Measurements from ENCODE around the gene C16orf96. TPM values are rescaled to one million over a fixed set of nuclear protein-coding genes. Genes with fewer than 3 reads are reported as not detected.

The C16orf96 gene
- total RNA-seq, 4 donors from 2014 or later: 0.19 to 0.36 TPM; not detected in 2

DNA sequence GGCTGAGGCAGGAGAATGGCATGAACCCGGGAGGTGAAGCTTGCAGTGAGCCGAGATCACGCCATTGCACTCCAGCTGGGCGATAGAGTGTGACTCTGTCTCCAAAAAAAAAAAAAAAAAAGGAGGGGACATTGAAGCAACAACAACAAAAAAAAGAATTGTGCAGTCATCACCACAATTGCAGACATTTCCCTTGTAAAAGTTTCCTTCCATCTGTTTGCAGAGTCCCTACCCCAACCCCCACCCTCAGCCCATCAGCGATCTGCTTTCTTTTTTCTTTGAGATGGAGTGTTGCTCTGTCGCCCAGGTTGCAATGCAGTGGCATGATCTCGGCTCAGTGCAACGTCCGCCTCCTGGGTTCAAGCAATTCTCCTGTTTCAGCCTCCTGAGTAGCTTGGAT is 72.1 kb downstream of the C16orf96 start:
- ATAC-seq (ENCODE audit: low FRiP score): no peak
- DNase-seq (ENCODE audit: low spot score): no peak
- TF ChIP-seq, protein P1, sequence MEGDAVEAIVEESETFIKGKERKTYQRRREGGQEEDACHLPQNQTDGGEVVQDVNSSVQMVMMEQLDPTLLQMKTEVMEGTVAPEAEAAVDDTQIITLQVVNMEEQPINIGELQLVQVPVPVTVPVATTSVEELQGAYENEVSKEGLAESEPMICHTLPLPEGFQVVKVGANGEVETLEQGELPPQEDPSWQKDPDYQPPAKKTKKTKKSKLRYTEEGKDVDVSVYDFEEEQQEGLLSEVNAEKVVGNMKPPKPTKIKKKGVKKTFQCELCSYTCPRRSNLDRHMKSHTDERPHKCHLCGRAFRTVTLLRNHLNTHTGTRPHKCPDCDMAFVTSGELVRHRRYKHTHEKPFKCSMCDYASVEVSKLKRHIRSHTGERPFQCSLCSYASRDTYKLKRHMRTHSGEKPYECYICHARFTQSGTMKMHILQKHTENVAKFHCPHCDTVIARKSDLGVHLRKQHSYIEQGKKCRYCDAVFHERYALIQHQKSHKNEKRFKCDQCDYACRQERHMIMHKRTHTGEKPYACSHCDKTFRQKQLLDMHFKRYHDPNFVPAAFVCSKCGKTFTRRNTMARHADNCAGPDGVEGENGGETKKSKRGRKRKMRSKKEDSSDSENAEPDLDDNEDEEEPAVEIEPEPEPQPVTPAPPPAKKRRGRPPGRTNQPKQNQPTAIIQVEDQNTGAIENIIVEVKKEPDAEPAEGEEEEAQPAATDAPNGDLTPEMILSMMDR (IDR thresholded peaks at IDR 0.05): no peak

DNA sequence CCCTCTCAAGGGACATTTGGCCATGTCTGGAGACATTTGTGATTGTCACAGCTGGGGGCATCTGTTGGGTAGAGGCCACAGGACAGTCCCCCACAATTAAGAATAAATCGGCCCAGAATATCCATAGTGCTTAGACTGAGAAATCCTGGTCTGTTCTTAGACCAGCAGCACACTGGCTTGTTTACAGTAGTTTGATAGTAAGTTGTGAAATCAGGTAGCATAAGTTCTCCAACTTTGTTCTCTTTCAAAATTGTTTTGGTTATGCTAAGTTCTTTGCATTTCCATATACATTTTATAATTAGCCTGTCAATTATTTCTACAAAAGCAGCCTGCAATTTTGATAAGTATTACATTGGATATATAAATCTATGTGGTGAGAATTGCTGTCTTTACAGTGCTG is 75.3 kb downstream of the C16orf96 start:
- DNase-seq (ENCODE audit: low spot score) (no peak), ATAC-seq (ENCODE audit: low FRiP score) (no peak)
- TF ChIP-seq, protein P1 (IDR thresholded peaks at IDR 0.05): no peak

DNA sequence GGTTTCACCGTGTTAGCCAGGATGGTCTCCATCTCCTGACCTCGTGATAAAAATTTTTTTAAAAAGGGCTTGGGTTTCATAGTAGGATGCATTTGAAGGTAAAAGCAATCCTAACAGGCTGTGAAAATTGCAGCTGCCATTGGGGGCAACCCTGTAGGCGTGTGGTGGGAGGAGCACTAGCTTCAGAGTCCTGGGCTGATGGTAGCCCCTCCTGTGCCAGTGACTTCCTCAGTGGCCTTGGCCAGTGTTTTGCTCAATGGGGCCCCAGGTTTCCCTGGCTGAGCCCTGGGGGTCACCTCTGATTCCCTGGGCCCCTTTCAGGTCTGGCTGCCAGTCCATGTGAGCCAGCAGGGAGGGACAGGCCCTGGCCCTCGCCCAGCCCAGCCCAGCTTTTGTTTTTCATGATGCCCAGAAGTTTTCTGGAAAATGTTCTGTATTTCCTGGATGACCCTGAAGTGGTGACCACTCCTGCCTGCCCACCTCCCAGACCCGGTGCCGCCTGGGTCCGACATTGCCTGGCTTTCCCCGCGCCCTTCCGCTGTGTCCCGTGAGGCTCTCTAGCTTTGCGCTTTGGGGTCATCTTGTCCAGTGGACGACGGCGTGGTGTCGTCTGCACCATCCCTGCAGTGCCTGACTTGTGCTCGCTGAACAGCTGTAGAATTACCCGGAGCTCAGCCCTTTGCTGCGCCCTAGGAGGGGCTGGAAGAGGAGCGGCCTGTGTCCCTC is 77.9 kb downstream of the C16orf96 start:
- TF ChIP-seq, protein P1 (IDR thresholded peaks at IDR 0.05): no peak
- DNase-seq (ENCODE audit: low spot score) (no peak), ATAC-seq (ENCODE audit: low FRiP score) (no peak)

DNA sequence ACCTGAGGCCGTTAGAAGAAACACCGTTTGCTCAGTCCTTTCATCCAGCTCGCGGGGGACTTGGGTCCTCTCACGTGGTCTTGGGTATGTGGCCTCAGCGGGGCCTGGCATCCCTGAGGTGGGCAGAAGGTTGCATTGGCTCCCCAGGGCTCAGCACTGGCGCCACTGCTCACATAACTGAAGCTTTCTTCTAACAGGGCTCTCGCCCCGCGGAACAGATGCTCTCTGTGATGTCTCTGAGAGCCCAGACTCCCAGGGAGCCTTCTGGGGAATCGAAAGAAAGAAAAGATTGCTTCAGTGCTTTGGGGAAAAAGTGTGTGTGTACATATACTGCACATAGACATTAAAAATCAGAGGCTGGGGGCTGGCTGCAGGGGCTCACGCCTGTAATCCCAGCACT is 78.6 kb downstream of the C16orf96 start:
- TF ChIP-seq, protein P1 (IDR thresholded peaks at IDR 0.05): no peak
- no peak for DNase-seq (ENCODE audit: low spot score)
- ATAC-seq (ENCODE audit: low FRiP score): no peak

DNA sequence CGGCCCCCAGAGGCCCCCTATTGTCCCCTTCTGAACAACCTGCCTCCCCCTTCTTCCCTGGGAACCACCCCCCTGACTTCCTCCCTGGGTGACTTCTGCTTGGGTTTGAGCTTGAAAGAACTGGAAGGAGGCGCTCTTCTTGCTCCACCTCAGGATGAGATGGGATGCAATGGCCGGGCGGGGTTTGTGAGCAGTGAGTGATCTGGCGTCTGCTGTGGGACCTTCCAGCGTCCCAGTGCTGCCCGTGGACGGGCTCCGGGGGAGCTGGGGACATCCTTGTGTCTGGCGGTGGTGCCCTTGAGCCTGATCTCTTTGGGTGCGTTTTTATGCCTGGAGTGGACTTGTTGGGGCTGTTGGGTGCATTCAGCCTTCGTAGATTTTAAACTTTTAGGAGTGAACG is 80.1 kb downstream of the C16orf96 start:
- no peak for DNase-seq (ENCODE audit: low spot score)
- TF ChIP-seq, protein P1 (IDR thresholded peaks at IDR 0.05): no peak
- no peak for ATAC-seq (ENCODE audit: low FRiP score)

DNA sequence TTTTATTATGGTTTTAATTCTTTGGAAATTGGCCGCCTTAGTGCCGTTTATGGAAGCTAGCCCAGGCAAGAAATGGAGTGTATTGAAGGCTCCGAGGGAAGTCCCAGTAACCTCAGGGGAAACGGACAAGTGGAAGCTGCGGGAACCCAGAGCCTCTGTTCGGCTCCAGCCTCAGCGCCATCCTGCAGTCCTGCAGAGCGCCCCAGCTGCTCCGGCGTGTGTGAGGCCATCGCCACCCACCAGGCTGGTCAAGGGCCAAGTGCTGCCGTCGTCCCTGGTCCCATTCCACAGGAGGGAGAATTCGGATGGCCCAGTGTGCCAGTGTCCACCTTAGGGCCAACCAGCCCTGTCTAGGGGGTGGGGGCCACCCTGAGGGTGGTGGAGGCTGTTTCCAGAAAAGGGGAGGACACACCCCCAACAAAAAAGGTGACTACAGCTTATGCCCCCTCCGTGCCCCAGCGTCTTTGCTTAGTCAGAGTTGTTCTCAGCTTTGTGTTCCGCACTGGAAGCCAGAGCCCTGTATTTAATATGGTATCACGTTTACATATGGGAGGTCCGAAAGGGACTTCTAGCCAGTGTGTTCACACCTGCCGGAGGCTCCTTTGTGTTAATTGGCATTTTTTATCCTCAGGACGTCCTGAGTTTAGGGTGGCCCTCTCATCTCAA is 81.5 kb downstream of the C16orf96 start:
- no peak for ATAC-seq (ENCODE audit: low FRiP score)
- TF ChIP-seq, protein P1 (IDR thresholded peaks at IDR 0.05): no peak

More for the DNA sequence above, 81.5 kb downstream of the C16orf96 start:
- DNase-seq (ENCODE audit: low spot score): no peak
